Left renal cortex interstitium (tissue), 4 donors: Measurements from ENCODE around the gene WFIKKN1. TPM values are rescaled to one million over a fixed set of nuclear protein-coding genes. Genes with fewer than 3 reads are reported as not detected.
A peak's percentile ranks its signal among the peaks of the same experiment; 100 is the strongest.

Source experiments
- DNase-seq, 4 donors: peaks; one replicate each; pipeline ENCODE4 v3.0.0-alpha.2; 2013; ENCODE audit warnings: low read depth in 4 of 4, low spot score in 2 of 4, missing footprints in 1 of 4
- polyA plus RNA-seq, 4 donors: library from polyadenylated mRNA; unstranded; fragments of 120-200 nt; gene quantifications; one replicate each; pipeline ENCODE4 v1.2.1, GENCODE V29; 2013; ENCODE audit not compliant: insufficient read length in 4 of 4

The WFIKKN1 gene
- polyA plus RNA-seq, 4 donors, result 0.83 to 3.7 (median 2.3) TPM

- DNase-seq, result peak; percentile 83 to 91 (median 87)
Observed at GRCh38 chr16:636206-637080, 5.7 kb downstream of the WFIKKN1 start, which contains the start of gene METTL26. TSS of gene METTL26 (minus strand) at chr16:636305. CDS start at chr16:636290, 15 bp downstream.

- DNase-seq, result peak in 1 of 4 donors; percentile 77
Observed at GRCh38 chr16:637081-638018, 6.6 kb downstream of the WFIKKN1 start.

GRCh38 chr16:638034-638543 lies 7.3 kb downstream of the WFIKKN1 start:
- DNase-seq, result no peak

- no peak for DNase-seq
Observed at GRCh38 chr16:638836-639235, 8.1 kb downstream of the WFIKKN1 start.

- no peak for DNase-seq
Observed at GRCh38 chr16:640614-641013, 9.8 kb downstream of the WFIKKN1 start.

GRCh38 chr16:641326-642188 lies 10.8 kb downstream of the WFIKKN1 start, which contains the start of gene MCRIP2:
TSS of gene MCRIP2 (plus strand) at chr16:641828. CDS start at chr16:641992, 164 bp downstream.
- no peak for DNase-seq

GRCh38 chr16:642189-643049 lies 11.6 kb downstream of the WFIKKN1 start:
- no peak for DNase-seq

- no peak for DNase-seq
Observed at GRCh38 chr16:643050-643368, 12.2 kb downstream of the WFIKKN1 start.

- DNase-seq, result no peak
Observed at GRCh38 chr16:644556-644955, 13.8 kb downstream of the WFIKKN1 start.

GRCh38 chr16:645852-646678 lies 15.3 kb downstream of the WFIKKN1 start:
- no peak for DNase-seq

GRCh38 chr16:646679-647172 lies 15.9 kb downstream of the WFIKKN1 start:
- no peak for DNase-seq

- no peak for DNase-seq
Observed at GRCh38 chr16:647173-647902, 16.6 kb downstream of the WFIKKN1 start.

GRCh38 chr16:648071-648780 lies 17.4 kb downstream of the WFIKKN1 start:
- DNase-seq, result no peak

GRCh38 chr16:648781-649589 lies 18.2 kb downstream of the WFIKKN1 start, which contains the start of gene WDR90:
TSS of gene WDR90 (plus strand) at chr16:649365. CDS start at chr16:649417, 52 bp downstream.
- DNase-seq, result peak in 1 of 4 donors; percentile 73

- DNase-seq, result no peak
Observed at GRCh38 chr16:649631-650030, 18.8 kb downstream of the WFIKKN1 start.

- DNase-seq, result no peak
Observed at GRCh38 chr16:651844-652243, 21.1 kb downstream of the WFIKKN1 start.
